ENCODE measurements around the gene HSPB7. TPM values are rescaled to one million over a fixed set of nuclear protein-coding genes. Genes with fewer than 3 reads are reported as not detected.
"Not testable (repeated sequence)": the region's sequence is repeated elsewhere in the genome, so short reads cannot be mapped to it uniquely, and the experiment has no call there.

Gene HSPB7
- total RNA-seq, 1 experiment from 2014 or later: not detected

- Mint-ChIP-seq H3K36me3 (ENCODE audit: insufficient read depth, unreplicated experiment) (no peaks in the 10 kb centered on the region), H3K27me3 (ENCODE audit: insufficient read depth, unreplicated experiment) (no peaks in the 10 kb centered on the region), H3K4me1 (ENCODE audit: low read depth, unreplicated experiment) (no peaks in the 10 kb centered on the region), H3K4me3 (ENCODE audit: unreplicated experiment) (no peak overlapping the region), H3K9me3 (ENCODE audit: unreplicated experiment) (no peaks in the 10 kb centered on the region), H3K27ac (ENCODE audit: unreplicated experiment) (no peak overlapping the region)
- Histone ChIP-seq H3K9me3 (no peaks in the 10 kb centered on the region), H3K27me3 (replicated peaks; ENCODE audit: control insufficient read depth, insufficient read depth, low read length) (no peaks in the 10 kb centered on the region), H3K4me3 (ENCODE audit: low read depth, low read length) (no peak overlapping the region), H3K36me3 (ENCODE audit: control insufficient read depth, insufficient read depth, low read length) (no peaks in the 10 kb centered on the region), H3K4me1 (peaks cover 11% of the 10 kb centered on the region)
- POLR2A ChIA-PET: no interaction called here
- BruUV-seq (replicated peaks): no TSS peak
- intact Hi-C loops (cut with micrococcal nuclease; ENCODE audit: unreplicated experiment): no loop called here
- CTCF ChIA-PET: no interaction called here
- no peak for DNase-seq
- TF ChIP-seq, protein P1, sequence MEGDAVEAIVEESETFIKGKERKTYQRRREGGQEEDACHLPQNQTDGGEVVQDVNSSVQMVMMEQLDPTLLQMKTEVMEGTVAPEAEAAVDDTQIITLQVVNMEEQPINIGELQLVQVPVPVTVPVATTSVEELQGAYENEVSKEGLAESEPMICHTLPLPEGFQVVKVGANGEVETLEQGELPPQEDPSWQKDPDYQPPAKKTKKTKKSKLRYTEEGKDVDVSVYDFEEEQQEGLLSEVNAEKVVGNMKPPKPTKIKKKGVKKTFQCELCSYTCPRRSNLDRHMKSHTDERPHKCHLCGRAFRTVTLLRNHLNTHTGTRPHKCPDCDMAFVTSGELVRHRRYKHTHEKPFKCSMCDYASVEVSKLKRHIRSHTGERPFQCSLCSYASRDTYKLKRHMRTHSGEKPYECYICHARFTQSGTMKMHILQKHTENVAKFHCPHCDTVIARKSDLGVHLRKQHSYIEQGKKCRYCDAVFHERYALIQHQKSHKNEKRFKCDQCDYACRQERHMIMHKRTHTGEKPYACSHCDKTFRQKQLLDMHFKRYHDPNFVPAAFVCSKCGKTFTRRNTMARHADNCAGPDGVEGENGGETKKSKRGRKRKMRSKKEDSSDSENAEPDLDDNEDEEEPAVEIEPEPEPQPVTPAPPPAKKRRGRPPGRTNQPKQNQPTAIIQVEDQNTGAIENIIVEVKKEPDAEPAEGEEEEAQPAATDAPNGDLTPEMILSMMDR (IDR thresholded peaks at IDR 0.05; ENCODE audit: insufficient read depth in 1 of 2, low read depth in 1 of 2, low read length in 1 of 2, severe bottlenecking in 1 of 2, unreplicated experiment in 1 of 2): no peak
These were observed 45.5 kb upstream of the HSPB7 start for GRCh38 chr1:16063226-16063829.

- BruUV-seq (replicated peaks); POLR2A ChIA-PET; H3K27me3 Mint-ChIP-seq (ENCODE audit: insufficient read depth, unreplicated experiment); H3K9me3 ChIP-seq; H3K4me1 Mint-ChIP-seq (ENCODE audit: low read depth, unreplicated experiment); H3K4me3 ChIP-seq (ENCODE audit: low read depth, low read length); H3K36me3 Mint-ChIP-seq (ENCODE audit: insufficient read depth, unreplicated experiment); DNase-seq; H3K27me3 ChIP-seq (replicated peaks; ENCODE audit: control insufficient read depth, insufficient read depth, low read length); H3K9me3 Mint-ChIP-seq (ENCODE audit: unreplicated experiment); H3K27ac Mint-ChIP-seq (ENCODE audit: unreplicated experiment); H3K4me3 Mint-ChIP-seq (ENCODE audit: unreplicated experiment); H3K36me3 ChIP-seq (ENCODE audit: control insufficient read depth, insufficient read depth, low read length); CTCF ChIA-PET: not testable (repeated sequence)
- intact Hi-C loops (cut with micrococcal nuclease; ENCODE audit: unreplicated experiment): loop anchor here (1.0 kb wide), 1 partner anchor 25 kb away; no protein-coding TSS in a partner anchor
- H3K4me1 ChIP-seq: peaks cover 10% of the 10 kb centered on the region
These were observed 44.8 kb upstream of the HSPB7 start for GRCh38 chr1:16062687-16063075.

DNA sequence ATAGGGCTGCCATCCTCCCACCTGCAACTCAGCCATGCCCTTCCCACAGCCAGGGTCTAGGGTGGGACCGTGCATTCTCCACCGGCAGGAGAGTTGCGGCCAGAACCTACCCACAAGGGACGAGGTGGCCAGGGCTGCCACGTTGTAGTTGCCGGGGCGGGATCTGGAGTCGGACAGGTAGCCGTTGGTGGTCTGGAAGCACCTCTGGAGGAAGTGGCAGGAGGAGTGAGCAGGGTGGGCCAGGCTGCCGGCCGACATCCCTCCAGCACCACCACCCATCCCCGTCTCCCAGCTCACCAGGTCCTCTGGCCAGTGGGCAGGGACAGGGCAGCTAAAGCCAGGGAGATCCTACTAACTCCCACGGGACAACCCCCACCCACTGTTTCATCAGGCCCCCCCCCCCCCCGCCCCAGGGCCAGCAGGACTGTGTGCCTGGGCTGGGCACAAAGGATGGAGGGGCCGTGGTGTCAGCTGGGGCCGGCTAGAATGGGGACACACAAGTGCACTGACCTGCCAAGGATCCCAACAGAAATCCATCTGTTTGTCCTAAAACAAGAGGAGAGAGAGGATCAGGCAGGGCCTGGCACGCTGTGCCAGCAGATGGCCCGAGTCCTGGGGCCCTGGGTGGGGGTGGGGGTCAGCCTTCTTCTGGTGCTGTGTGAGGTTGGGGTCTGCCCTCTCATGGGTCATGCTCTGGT is 44.3 kb upstream of the HSPB7 start:
- H3K9me3 ChIP-seq; CTCF ChIA-PET; H3K4me3 Mint-ChIP-seq (ENCODE audit: unreplicated experiment); H3K36me3 ChIP-seq (ENCODE audit: control insufficient read depth, insufficient read depth, low read length); H3K27me3 ChIP-seq (replicated peaks; ENCODE audit: control insufficient read depth, insufficient read depth, low read length); H3K4me1 ChIP-seq; H3K36me3 Mint-ChIP-seq (ENCODE audit: insufficient read depth, unreplicated experiment); POLR2A ChIA-PET; H3K4me1 Mint-ChIP-seq (ENCODE audit: low read depth, unreplicated experiment); H3K9me3 Mint-ChIP-seq (ENCODE audit: unreplicated experiment); H3K4me3 ChIP-seq (ENCODE audit: low read depth, low read length); BruUV-seq (replicated peaks); DNase-seq; H3K27ac Mint-ChIP-seq (ENCODE audit: unreplicated experiment); H3K27me3 Mint-ChIP-seq (ENCODE audit: insufficient read depth, unreplicated experiment): not testable (repeated sequence)
- intact Hi-C loops (cut with micrococcal nuclease; ENCODE audit: unreplicated experiment): loop anchor here (1.0 kb wide), 1 partner anchor 25 kb away; no protein-coding TSS in a partner anchor

DNA sequence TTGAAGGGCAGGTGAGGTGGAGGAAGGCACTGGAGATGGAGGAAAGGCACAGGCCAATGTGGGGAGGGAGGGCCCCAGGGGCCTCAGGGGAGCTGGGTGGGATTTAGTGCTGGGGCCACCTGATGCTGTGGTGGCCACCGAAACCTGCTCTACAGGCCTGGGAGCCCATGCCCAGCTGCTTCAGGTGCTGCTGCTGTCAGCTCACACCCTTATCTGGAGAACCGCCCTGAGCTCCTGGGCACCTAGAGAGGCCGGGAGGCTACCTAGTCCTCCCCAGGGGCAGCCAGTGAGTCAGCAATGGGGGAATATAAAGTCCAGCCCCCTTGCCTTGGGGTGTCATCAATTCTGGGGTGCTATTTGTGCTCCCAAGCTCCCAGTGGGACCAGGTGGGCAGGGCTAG is 43.4 kb upstream of the HSPB7 start:
- Mint-ChIP-seq H3K36me3 (ENCODE audit: insufficient read depth, unreplicated experiment) (no peaks in the 10 kb centered on the region), H3K4me3 (ENCODE audit: unreplicated experiment) (no peak overlapping the region), H3K9me3 (ENCODE audit: unreplicated experiment) (no peaks in the 10 kb centered on the region), H3K27ac (ENCODE audit: unreplicated experiment) (no peak overlapping the region), H3K4me1 (ENCODE audit: low read depth, unreplicated experiment) (no peaks in the 10 kb centered on the region), H3K27me3 (ENCODE audit: insufficient read depth, unreplicated experiment) (no peaks in the 10 kb centered on the region)
- Histone ChIP-seq H3K4me1 (no peaks in the 10 kb centered on the region), H3K4me3 (ENCODE audit: low read depth, low read length) (no peak overlapping the region), H3K36me3 (ENCODE audit: control insufficient read depth, insufficient read depth, low read length) (no peaks in the 10 kb centered on the region), H3K27me3 (replicated peaks; ENCODE audit: control insufficient read depth, insufficient read depth, low read length) (no peaks in the 10 kb centered on the region), H3K9me3 (no peaks in the 10 kb centered on the region)
- ChIA-PET CTCF (interaction anchor here (0.7 to 0.8 kb wide), 2 partner anchors 12 to 94 kb away, joined by 3 read pairs; no protein-coding TSS in a partner anchor), POLR2A (no interaction called here)
- intact Hi-C loops (cut with micrococcal nuclease; ENCODE audit: unreplicated experiment): no loop called here
- BruUV-seq (replicated peaks): no TSS peak
- DNase-seq: no peak
- TF ChIP-seq, protein P1 (IDR thresholded peaks at IDR 0.05; ENCODE audit: insufficient read depth in 1 of 2, low read depth in 1 of 2, low read length in 1 of 2, severe bottlenecking in 1 of 2, unreplicated experiment in 1 of 2): no peak

DNA sequence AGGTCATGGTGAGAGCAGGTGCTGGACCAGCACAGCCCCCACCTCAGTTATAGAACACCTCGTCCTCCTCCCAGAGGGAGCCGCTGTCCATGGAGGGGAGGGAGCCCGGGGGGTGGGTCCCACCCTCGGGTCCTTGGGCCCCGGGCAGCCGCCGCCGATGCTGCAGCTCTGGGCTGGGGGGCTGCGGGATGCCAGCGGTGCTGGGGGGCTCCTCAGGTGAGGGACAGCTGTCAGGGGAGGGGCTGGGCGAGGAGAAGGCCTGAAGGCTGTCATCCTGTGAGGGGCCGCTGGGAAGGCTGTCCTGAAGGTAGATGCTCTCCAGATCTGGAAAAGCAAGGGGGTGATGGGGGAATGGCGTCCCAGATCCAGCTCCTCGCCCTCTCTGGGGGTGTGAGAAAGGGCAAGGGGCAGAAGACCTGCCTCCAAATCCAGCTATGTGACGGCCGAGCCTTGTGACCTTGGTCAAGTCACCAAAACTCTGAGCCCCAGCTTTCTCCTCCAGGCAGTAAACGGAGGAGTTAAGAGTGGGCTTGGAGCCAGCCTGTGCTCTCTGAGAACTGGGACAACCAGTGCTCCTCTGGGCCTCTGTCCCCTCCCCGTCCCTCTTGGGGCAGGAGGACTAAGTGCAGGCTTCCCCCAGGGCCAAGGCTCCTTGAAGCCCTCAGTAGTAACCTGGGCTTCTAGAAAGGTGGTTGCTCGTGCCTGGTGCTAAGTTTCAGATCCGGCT is 40.7 kb upstream of the HSPB7 start:
- H3K36me3 Mint-ChIP-seq (ENCODE audit: insufficient read depth, unreplicated experiment); DNase-seq; H3K9me3 ChIP-seq; H3K4me3 Mint-ChIP-seq (ENCODE audit: unreplicated experiment); BruUV-seq (replicated peaks); intact Hi-C loops (cut with micrococcal nuclease; ENCODE audit: unreplicated experiment); H3K4me1 Mint-ChIP-seq (ENCODE audit: low read depth, unreplicated experiment); H3K27me3 ChIP-seq (replicated peaks; ENCODE audit: control insufficient read depth, insufficient read depth, low read length); H3K27ac Mint-ChIP-seq (ENCODE audit: unreplicated experiment); H3K4me1 ChIP-seq; H3K36me3 ChIP-seq (ENCODE audit: control insufficient read depth, insufficient read depth, low read length); H3K27me3 Mint-ChIP-seq (ENCODE audit: insufficient read depth, unreplicated experiment); H3K4me3 ChIP-seq (ENCODE audit: low read depth, low read length); POLR2A ChIA-PET; H3K9me3 Mint-ChIP-seq (ENCODE audit: unreplicated experiment): not testable (repeated sequence)
- CTCF ChIA-PET: interaction anchor here (0.7 kb wide), 1 partner anchor 23 kb away, joined by 3 read pairs; no protein-coding TSS in a partner anchor
